ENCODE results near the gene PDE10A. TPM values are rescaled to one million over a fixed set of nuclear protein-coding genes. Genes with fewer than 3 reads are reported as not detected.
A peak's percentile ranks its signal among the peaks of the same experiment; 100 is the strongest.

PDE10A gene
- total RNA-seq, 1 donor = 12.7 TPM

DNA sequence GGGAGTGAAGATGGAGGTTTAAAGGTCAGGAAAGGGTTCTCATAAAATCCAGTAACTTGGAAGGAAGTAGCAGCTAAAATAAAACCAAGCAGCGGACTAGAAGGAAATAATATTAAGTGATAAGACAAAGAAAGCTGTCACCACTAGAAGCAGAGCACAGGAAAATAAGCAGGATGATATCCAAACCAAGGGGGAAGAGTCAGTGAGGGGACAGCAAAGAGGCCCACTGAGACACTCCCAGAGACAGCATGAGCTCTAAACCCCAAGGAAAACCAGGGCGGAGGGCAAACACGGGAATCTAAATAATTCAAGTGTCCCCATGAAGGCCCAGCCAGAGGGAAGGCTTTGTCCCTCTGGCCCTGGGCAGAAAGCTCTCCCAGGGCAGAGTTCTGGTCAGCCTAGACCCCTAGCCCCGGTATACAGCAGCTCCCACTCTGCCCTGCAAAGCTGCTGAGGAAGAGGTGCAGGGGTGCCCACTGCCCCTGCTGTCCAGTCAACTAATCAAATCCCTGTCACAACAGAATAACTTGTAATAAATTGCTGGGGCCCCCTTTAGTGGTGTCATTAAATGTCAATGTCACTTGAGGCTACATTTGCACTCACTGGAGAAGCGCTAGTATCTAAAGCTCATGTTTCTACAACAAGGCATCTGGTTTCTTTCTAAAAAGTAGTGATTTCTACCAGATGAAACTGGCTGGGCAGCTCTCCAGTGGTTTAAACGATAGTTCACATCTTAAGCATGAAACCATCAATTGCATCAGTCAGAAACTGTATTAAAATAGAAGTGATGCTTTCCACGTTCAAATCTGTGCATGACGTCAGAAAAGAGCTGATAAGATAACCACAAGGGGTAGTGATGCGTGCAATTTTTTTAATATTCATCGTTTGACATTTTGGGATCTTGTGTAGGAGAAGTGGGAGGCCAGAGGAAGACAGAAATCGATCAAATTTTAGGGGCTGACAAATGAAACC, 13.6 kb downstream of the PDE10A start:
- H3K4me3 ChIP-seq (ENCODE audit: low read depth, low read length) = no peak overlapping the region
- DNase-seq (ENCODE audit: low read depth) = peak; percentile 97
- TF ChIP-seq, protein P1, sequence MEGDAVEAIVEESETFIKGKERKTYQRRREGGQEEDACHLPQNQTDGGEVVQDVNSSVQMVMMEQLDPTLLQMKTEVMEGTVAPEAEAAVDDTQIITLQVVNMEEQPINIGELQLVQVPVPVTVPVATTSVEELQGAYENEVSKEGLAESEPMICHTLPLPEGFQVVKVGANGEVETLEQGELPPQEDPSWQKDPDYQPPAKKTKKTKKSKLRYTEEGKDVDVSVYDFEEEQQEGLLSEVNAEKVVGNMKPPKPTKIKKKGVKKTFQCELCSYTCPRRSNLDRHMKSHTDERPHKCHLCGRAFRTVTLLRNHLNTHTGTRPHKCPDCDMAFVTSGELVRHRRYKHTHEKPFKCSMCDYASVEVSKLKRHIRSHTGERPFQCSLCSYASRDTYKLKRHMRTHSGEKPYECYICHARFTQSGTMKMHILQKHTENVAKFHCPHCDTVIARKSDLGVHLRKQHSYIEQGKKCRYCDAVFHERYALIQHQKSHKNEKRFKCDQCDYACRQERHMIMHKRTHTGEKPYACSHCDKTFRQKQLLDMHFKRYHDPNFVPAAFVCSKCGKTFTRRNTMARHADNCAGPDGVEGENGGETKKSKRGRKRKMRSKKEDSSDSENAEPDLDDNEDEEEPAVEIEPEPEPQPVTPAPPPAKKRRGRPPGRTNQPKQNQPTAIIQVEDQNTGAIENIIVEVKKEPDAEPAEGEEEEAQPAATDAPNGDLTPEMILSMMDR (IDR thresholded peaks at IDR 0.05; ENCODE audit: insufficient read depth, low read length) = no peak

DNA sequence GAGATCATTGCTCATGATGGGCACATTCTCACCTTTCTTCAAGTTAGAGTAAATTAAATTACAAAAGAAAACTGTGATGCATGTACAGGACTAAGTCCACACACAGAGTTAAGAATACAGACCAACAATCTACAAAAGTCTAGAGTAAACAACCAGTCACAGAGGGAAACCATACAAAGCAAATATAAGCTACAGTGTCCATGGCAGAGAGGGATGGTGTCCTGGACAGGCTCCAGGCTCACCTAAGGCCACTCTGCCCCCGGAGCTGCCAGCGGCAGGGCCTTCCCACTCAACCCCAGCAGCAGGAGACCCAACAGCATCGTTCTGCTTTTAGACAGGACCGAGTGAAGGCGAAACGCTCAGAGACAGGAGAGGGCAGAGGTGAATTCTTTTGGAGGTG, 16.0 kb downstream of the PDE10A start:
- DNase-seq (ENCODE audit: low read depth) = no peak
- H3K4me3 ChIP-seq (ENCODE audit: low read depth, low read length) = no peak overlapping the region

DNA sequence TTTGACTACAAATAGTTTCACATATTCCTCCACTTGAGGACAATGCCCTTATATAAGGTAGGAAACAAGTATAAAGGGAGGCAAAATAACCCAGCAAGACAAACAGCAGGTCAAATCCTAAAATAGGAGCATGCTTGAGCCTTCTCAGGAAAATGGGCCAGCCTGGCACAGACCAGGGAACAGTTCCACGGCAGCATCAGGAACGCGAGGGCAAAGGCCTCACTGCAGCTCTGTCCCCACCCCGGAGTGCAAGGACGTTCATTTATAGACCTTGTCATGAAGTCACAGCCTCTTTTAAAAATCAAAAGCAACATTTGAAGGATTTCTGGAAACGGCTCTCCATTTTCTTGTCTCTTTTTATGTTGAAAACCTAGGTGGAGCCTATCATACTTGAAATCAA, 17.1 kb downstream of the PDE10A start:
- TF ChIP-seq, protein P1 (IDR thresholded peaks at IDR 0.05; ENCODE audit: insufficient read depth, low read length) = no peak
- DNase-seq (ENCODE audit: low read depth) = no peak
- no peak overlapping the region for H3K4me3 ChIP-seq (ENCODE audit: low read depth, low read length)

More for the DNA sequence above, 16.0 kb downstream of the PDE10A start:
- TF ChIP-seq, protein P1 (IDR thresholded peaks at IDR 0.05; ENCODE audit: insufficient read depth, low read length) = no peak

DNA sequence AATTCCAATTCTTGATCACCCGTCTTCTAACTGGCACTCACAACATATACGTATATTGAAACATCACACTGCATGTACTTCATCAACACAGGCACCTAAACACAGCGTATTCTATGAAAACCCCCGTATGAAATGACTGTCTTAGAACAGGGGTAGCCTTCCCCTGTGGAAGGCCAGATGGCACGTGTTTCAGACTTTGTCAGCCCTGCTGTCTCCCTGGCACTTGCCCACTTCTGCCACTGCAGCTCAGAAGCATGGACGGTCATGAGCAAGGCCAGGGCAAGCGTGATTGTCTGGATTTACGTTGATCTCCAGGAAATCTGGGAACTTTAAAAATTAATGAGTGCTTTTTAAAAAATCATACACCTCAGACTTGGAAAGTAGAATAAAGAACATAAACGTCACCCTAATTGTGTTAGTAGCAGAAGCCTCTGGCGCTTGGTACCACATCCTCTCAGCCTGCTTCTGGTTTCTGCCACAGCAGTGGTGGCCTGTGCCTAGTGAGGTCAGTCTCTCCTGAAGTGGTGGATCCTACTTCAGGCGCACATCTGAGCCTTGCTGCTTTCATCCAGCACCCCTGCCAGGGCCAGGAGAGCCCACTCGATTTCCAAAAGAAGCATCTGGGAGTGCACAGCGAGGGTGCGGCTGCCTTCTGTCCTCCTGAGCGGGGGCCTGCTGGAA, 18.3 kb downstream of the PDE10A start:
- no peak overlapping the region for H3K4me3 ChIP-seq (ENCODE audit: low read depth, low read length)
- DNase-seq (ENCODE audit: low read depth) = no peak
- TF ChIP-seq, protein P1 (IDR thresholded peaks at IDR 0.05; ENCODE audit: insufficient read depth, low read length) = no peak

DNA sequence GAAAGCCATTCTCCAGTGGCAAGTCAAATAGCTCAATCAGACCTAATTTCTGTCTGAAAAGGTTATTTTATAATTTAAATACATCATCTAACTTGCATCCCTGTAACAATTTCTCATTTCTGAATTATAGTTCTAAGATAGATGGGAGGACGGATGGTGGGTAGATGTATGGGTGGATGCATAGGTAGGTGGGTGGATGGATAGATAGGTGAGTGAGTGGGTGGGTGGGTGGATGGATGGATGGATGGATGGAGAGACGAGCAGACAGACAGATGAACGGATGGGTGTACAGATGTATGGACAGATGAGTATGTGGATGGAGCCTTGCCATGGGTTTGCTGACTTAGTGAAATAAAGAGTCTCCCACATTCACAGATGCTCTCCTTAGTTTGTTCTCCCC, 20.0 kb downstream of the PDE10A start:
- H3K4me3 ChIP-seq (ENCODE audit: low read depth, low read length) = no peak overlapping the region
- no peak for DNase-seq (ENCODE audit: low read depth)
- TF ChIP-seq, protein P1 (IDR thresholded peaks at IDR 0.05; ENCODE audit: insufficient read depth, low read length) = no peak

DNA sequence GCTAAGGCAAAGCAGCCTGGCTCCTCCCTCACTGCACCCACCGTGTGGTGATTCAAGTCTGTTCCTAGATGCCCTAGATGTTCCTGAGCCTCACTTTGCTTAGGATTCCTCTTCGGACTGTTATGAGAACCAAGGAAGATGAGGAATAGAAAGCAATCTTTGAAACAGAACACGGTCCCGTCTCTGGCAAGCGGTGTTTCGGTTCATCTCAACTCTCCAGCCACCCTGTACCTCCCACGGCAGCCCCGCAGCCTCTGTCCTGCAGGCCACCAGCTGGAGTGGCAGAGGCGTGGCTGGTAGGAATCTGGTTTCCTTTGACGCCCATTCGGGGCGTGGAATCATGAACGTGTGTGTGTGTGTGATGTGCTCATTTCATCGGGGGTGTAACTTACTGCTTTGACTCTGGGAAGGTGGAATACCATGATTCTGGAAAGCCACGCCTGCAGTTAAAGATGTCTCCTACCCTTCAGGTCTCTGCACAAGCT, 21.3 kb downstream of the PDE10A start:
- DNase-seq (ENCODE audit: low read depth) = no peak
- TF ChIP-seq, protein P1 (IDR thresholded peaks at IDR 0.05; ENCODE audit: insufficient read depth, low read length) = no peak
- H3K4me3 ChIP-seq (ENCODE audit: low read depth, low read length) = no peak overlapping the region

Measured in fibroblast of the aortic adventitia (primary cell).